ENCODE results near the gene MAP3K2. TPM values are rescaled to one million over a fixed set of nuclear protein-coding genes. Genes with fewer than 3 reads are reported as not detected.

The MAP3K2 gene
- polyA plus RNA-seq, 3 donors = 23.9 to 30.7 (median 25.1) TPM

DNA sequence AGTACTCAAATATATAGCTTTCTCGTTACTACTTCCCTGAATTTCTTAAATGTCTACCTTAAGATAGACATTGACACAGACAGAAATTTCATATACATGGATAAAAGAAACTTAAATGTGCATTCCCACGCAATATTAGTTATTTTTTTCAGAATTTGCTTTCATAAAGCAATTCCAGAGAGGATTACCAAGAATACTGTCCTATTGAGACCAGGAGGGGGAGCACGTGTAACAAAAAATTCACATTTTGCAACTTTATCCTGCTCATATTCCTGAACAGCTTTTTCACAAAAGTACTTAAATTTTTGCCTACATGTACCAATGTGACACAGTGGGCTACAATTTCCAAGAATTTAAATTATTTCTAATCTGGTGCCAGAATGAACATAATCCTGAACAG is 63.1 kb downstream of the MAP3K2 start:
- peak; percentile 11 to 47 (median 18) for DNase-seq (ENCODE audit: extremely low read depth in 1 of 11, low read depth in 9 of 11, low spot score in 4 of 11)

DNA sequence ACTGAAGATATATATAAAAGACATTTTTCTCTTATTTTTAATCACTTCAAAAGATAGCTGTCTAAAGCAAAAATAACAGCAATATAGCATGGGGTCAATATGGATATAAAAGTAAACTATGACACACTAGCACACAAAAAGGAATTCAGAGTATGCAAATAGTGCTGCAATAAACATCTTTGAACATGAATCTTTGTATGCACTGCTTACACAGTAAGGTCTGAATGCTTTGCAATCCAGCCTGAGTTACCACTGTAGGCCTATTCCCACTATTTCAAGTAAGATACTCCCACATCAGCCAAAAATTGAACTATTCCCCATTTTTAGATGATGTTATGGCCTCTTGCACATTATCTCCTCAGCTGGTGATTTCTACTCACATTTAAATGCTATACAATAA is 66.5 kb downstream of the MAP3K2 start:
- DNase-seq (ENCODE audit: extremely low read depth in 1 of 11, low read depth in 9 of 11, low spot score in 4 of 11) = no peak

DNA sequence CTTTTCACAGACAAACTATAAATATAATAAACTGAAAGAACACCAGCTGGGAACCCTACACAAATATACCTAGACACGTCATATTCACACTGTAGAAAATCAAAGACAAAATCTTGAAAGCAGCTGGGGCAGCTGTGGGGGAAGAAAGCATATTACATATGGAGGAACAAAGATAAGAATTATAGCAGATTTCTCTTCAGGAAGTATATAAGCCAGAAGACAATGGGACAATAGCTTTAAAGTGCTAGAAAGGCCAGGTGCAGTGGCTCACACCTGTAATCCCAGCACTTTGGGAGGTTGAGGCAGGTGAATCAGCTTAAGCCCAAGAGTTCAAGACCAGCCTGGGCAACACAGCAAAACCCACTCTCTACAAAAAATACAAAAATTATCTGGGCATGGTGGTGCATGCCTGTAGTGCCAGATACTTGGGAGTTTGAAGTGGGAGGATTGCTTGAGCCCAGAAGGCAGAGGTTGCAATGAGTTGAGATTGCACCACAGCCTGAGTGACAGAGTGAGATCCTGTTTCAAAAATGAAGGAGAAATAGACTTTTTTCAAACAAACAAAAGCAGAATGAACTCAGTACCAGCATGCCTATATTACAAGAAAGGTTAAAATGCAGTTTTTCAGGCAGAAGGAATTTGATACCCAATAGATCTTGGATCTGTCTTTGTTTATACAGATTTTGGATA is 67.0 kb downstream of the MAP3K2 start:
- DNase-seq (ENCODE audit: extremely low read depth in 1 of 11, low read depth in 9 of 11, low spot score in 4 of 11) = no peak

DNA sequence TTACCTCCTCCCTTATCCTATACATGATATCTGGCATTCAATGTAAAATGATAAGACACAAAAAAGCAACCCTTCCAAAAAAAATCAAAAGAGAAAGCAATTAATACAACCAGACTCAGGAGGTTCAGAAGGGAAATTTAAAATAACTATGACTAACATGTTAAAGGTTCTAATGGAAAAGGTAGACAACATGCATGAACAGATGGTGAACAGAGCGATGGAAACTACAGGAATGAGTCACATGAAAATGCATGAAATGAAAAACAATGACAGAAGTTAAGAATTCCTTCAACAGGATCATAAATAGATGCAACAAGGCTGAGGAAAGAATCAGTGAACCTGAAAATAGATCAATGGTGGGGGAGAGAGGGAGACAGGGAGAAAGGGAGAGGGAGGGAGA is 67.7 kb downstream of the MAP3K2 start:
- DNase-seq (ENCODE audit: extremely low read depth in 1 of 11, low read depth in 9 of 11, low spot score in 4 of 11) = no peak

DNA sequence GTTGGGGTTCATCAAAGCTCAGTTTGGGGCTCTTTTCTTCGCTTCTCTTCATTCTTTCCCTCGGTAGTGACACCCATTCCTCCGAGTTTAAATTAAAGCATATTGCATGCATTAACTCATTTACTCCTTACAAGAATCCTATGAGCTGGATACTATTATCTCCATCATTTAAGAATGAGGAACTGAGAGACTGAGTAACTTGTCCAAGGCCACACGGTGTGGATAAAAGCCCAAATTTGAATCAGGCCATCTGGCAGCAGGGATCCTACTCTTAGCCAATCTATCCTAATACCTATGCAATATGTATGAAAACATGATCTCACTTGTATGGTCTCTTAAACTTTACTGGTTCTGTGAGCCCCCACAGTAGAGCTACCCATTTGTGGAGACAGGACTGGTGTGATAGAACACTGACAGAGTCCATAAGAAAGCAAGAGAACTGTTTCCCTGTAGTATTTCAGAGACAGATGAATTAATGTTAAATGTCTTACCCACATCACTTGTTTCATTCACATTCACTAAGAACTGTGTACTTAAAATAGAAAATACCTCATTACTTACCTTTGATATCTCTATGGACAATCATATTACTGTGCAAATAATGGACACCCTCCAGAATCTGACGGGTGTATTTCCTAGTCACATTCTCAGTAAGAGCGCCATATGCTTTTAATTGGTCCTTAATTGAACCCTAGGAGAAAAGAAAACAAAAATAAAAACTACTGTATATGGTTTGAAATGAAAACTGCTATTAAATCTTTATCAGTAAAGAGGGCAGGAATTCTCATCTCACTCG is 73.4 kb downstream of the MAP3K2 start:
- no peak for DNase-seq (ENCODE audit: extremely low read depth in 1 of 11, low read depth in 9 of 11, low spot score in 4 of 11)

DNA sequence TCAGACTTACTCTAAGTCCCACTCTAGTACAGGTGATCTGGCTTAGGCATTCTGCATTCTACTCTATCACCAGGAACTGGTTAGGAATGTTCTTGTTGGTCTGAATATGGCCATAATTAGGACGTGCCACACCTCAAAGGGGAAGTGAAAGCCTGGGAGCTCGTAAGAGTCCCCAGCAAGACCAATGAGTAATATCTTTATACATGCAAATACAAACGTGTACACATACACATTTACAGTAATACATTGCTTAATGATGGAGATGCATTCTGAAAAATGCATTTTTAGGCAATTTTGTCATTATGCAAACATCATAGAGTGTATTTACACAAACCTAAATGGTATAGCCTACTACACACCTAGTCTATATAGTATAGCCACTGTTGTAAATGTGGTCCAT is 74.4 kb downstream of the MAP3K2 start:
- DNase-seq (ENCODE audit: extremely low read depth in 1 of 11, low read depth in 9 of 11, low spot score in 4 of 11) = no peak

DNA sequence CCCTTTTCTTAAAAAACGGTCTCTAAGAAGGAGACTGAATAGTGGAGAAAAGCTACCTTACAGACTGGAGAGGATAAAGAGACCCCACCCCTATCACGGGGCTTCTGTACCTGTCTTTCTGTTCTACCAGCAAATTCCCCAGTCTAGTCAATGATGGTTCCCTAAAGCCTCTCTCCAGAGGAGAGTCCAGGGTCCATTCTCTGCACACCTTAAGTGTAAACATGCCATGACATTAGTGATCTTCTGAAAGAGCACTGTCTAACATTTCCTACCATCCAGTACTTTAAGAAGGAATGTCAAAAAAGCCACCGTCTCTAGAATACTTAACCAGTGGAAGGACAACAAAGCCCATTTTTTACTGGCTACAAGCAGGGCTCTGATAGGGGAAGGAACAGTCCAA is 76.8 kb downstream of the MAP3K2 start:
- DNase-seq (ENCODE audit: extremely low read depth in 1 of 11, low read depth in 9 of 11, low spot score in 4 of 11) = no peak

DNA sequence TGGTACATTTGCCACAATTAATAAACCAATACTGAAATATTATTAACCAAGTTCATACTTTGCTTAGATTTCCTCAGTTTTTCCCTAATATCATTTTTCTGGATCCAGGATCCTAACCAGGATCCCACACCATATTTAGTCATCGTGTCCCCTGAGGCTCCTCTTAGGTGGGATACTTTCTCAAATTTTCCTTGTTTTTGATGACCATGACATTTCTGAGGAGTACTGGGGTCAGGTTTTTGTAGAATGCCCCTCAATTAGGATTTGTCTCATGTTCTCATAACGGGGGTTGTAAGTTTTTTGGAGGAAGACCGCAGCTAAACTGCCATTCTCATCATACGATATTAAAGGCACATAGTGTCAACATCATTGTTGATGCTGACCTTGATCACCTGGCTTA is 78.3 kb downstream of the MAP3K2 start:
- DNase-seq (ENCODE audit: extremely low read depth in 1 of 11, low read depth in 9 of 11, low spot score in 4 of 11) = no peak

DNA sequence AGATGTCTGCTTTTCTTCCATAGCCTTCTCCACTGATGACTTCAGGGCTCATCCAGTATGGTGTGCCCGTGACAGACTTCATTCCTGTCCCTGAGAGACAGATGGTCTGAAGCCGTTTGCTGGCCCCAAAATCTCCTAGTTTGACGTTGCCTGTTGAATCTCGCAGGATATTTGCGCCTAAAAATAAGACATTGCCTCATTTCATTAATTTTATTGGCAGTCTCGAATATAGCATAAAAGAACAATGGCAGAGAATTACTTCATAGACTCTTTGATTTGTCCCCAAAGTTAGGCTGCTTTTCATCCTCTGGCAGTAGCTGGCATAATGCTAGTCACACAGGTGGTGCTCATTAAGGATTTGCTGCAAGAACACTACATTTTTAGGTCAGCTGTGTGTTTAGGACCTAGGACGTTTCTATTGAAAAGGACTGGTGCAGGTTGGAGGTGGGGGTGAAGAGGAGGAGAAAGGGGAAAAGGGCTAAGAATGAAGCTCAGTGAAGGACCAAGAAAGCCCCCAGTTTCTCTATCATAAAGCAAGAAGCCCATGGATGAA is 79.1 kb downstream of the MAP3K2 start:
- DNase-seq (ENCODE audit: extremely low read depth in 1 of 11, low read depth in 9 of 11, low spot score in 4 of 11) = no peak

DNA sequence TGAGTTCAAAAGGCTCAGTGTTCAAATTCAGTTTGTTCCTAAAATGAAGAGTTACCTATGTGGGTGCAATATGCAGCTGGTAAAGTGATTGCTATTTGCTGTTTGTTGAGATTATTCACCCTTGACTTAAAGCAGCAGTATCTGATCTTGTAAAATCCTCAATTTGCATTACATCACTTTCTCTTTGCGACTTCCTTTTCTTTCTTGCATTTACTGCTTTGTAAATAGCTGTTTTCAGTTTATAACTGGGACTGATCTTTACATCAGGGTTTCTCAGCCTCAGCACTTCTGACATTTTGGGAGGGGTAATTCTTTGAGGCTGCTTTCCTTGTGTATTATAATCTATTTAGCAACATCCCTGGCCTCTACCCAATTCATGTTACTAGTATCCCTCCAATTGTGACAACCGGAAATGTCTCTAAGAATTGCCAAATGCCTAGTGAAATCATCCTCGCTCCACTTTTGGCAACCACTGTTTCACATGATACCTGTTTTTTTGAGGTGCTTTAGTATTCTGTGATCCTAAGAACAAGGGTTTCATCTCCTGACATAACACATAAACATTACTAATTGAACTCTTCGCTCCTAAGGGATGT is 81.7 kb downstream of the MAP3K2 start:
- no peak for DNase-seq (ENCODE audit: extremely low read depth in 1 of 11, low read depth in 9 of 11, low spot score in 4 of 11)

DNA sequence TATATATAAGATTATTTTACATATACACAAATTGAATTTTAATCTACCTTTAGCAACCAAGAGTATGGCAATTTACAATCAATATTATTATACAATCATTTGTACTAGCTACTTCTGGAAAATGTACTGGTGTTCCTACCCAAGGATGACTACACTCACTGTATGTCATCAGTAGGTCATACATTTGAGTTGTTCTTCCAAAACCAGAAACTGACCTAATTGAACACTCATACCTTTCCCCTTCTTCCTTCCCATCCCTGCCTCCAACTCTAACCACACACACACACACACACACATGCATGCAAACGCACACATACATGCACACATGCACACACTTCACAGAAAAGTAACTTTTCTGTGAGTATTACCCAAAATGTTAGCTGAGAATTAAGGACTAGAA is 85.6 kb downstream of the MAP3K2 start:
- no peak for DNase-seq (ENCODE audit: extremely low read depth in 1 of 11, low read depth in 9 of 11, low spot score in 4 of 11)

DNA sequence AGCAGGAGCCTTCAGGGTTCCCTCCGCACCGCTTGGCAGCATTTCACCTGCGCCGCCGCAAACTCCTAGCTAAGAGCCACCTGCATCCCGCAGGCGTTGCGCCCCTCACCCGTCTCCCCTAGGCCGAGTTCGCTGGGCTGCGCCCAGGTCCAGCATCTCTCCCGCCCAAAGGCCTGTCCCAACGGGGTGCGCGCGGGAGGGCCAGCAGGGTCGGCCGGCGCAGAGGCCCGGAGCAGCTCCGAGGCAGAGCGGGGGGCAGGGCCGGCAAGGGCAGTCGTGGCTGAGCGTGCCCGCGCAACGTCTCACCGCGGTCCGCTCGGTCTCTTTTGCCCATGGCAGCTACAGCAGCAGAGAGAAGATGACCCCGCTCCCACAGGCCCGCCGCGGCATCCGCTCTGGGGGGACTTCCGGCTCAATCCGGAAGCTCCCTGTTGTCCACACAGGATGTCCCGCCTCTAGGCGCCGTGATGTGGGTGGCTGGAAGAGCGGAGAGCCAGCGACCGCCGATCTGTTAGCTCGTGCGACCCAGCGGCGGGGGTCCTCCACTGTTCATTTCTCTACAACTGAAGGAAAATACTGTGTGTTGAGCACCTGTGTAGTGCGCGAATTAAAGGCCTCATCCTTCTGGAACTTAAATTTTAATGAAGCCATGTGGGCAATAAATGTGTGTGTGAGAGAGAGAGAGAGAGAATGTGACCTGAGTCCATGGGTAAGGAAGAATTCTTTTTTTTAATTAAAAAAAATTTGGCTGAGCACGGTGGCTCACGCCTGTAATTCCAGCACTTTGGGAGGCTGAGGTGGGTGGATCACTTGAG is 93.8 kb downstream of the MAP3K2 start, which contains the start of gene ERCC3:
TSS of gene ERCC3 (minus strand) at position 397 of the 815 bp plus-strand sequence. CDS start at position 334, 63 bp downstream.
- peak; percentile 66 to 89 (median 84) for DNase-seq (ENCODE audit: extremely low read depth in 1 of 11, low read depth in 9 of 11, low spot score in 4 of 11)

DNA sequence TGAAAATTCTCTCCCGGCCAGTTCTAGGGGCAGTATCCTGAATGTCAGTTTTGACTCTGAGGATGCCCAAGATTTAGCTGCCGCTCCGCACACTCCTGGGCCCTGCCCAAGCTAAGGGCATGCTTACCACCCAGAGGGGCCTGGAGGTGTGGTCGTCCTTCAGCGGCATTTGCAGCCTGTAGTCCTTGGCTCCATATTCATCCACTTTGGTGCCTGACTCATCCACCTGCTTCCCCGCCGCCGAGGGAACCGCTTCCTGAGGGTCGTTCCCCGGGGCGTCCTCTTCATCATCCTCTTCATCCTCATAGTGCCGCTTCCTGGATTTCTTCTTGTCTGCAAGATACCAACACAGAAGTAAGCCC is 94.4 kb downstream of the MAP3K2 start:
- DNase-seq (ENCODE audit: extremely low read depth in 1 of 11, low read depth in 9 of 11, low spot score in 4 of 11) = no peak

DNA sequence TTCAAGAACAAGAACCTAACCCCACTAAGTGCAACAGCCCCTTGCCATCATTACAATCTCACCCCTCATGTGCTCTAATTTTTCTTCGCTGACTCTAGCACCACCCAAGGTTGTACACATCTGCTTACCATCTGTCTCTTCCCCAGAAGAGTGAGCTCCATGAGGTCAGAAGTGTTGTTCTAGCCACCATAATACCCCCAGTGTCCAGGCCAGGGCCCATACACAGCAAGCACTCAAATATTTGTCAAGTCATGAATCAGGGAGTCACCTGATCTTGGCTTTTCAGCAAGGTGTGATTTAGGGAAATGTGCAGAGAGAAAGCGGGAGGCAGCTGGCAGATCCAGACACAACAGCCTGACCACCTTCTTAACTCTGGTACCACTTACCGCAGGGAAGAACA is 99.5 kb downstream of the MAP3K2 start:
- no peak for DNase-seq (ENCODE audit: extremely low read depth in 1 of 11, low read depth in 9 of 11, low spot score in 4 of 11)

DNA sequence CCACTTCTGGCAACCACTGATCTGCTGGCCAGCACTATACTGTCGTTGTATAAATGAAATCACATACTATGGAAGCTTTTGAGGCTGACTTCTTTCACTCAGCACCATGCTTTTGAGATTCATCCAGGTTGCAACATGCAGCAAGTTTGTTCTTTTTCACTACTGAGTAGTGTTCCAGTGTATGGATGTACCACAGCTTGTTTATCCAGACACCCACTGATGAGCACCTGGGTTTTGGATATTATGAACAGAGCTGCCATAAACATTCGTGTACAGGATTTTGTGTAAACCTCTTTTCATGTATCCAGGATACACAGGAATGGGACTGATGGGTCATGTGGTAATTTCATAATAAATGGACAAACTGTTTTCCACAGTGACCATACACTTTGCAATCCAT is 104.5 kb downstream of the MAP3K2 start:
- no peak for DNase-seq (ENCODE audit: extremely low read depth in 1 of 11, low read depth in 9 of 11, low spot score in 4 of 11)

DNA sequence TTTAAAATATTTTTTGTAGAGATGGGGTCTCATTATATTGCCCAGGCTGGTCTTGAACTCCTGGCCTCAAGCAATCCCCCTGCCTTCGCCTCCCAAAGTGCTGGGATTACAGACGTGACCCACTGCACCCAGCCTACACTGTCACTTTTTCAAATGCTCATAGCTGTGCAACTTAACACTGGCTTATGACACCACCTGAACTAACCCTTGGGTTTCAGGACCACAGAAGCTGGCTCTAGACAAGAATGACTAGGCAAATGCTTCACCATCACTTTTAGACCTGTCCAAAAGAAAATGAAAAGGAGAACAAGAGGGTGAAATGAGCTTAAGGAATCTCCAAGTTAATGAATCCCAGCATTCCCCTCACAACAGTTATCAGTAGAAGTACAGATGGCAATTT is 107.1 kb downstream of the MAP3K2 start:
- no peak for DNase-seq (ENCODE audit: extremely low read depth in 1 of 11, low read depth in 9 of 11, low spot score in 4 of 11)

DNA sequence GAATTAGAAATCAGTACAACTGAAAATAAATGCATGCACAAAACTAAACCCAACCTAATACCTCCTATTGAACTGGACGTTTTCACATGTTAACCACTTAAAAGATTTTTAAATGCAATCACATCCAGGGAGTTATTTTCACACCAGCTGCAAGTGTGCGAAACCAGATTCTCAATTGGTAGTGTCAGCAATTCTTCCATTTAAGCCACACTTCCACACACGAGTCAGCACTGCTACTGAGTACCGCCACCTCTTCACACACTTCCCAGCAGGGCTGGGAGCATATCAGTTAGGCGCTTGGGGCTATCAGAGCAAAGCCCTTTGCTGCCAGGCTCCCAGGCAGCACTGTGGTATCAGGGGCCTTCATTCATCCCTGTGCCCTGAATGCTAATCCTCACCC is 108.0 kb downstream of the MAP3K2 start:
- DNase-seq (ENCODE audit: extremely low read depth in 1 of 11, low read depth in 9 of 11, low spot score in 4 of 11) = no peak

DNA sequence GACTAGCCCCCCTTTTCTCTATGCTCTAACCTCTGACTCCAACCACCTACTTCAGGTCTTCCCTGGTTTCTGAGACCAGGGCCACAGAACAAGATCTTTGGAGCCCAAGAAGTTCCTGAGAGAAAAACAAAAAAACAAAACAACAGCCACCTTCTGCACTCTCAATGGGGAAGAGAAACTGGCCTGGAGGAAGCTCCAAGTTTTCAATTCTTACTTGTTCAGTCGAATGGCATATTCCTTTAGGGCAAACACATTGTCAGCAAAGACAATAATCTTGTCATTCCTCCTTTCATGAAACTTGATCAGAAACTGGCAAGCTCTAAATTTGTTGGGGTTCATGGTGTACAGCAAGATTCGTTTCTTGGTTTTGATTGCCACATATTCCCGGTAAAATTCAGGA is 108.8 kb downstream of the MAP3K2 start:
- DNase-seq (ENCODE audit: extremely low read depth in 1 of 11, low read depth in 9 of 11, low spot score in 4 of 11) = no peak

DNA sequence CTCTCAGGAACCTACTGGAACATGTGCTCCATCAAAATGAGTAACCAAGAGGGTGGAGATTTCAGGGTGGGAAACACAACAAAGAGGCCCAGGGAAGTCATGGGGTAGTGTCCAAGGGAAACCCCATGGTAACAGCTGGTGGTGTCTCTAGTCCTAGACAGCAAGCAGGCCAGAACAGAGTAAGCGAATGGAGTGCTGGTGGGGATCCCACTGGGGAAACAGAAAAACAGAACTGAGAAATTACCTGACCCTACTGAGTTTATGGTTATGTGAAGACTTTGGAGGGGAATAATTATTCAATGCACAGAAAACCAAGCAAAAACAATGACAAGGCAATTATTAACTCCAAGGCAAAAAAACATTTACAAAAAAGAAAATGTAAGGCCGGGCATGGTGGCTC is 110.7 kb downstream of the MAP3K2 start:
- no peak for DNase-seq (ENCODE audit: extremely low read depth in 1 of 11, low read depth in 9 of 11, low spot score in 4 of 11)

All from renal cortex interstitium (tissue), 11 donors.